Jurkat, Clone E6-1 (cell line): Measurements from ENCODE around the gene MIA.
"Not testable (repeated sequence)": the region's sequence is repeated elsewhere in the genome, so short reads cannot be mapped to it uniquely, and the experiment has no call there.

Experiments
- DNase-seq: peaks from one replicate; pipeline ENCODE4 v3.0.0-alpha.2; 2011; ENCODE audit warnings: low read depth, low spot score
- H3K4me3 ChIP-seq: 2 replicates; pipeline ENCODE4 v1.5.1; 2011; ENCODE audit warnings: mild to moderate bottlenecking, low read length, control low read depth, moderate library complexity

MIA gene

GRCh38 chr19:40776932-40777644, 1.8 kb downstream of the MIA start:
- DNase-seq = peak; percentile 98
- peak overlapping the region; percentile 82 for H3K4me3 ChIP-seq

DNA sequence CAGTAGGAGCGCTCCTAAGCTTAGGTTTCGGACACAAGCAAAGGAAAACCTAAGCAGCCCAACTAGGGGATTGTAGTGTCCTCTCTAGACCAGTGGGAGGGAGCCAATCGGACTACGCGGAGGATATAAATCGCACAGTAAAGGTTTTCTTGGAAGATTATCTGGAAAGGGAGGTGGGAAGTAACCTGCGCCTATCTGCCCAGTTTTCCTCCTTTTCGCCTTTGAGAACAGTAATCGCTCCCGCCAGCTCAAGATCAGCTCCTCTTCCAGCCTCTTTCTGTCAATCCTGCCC, 2.3 kb downstream of the MIA start:
- DNase-seq = no peak
- peak overlapping the region; percentile 82 for H3K4me3 ChIP-seq

DNA sequence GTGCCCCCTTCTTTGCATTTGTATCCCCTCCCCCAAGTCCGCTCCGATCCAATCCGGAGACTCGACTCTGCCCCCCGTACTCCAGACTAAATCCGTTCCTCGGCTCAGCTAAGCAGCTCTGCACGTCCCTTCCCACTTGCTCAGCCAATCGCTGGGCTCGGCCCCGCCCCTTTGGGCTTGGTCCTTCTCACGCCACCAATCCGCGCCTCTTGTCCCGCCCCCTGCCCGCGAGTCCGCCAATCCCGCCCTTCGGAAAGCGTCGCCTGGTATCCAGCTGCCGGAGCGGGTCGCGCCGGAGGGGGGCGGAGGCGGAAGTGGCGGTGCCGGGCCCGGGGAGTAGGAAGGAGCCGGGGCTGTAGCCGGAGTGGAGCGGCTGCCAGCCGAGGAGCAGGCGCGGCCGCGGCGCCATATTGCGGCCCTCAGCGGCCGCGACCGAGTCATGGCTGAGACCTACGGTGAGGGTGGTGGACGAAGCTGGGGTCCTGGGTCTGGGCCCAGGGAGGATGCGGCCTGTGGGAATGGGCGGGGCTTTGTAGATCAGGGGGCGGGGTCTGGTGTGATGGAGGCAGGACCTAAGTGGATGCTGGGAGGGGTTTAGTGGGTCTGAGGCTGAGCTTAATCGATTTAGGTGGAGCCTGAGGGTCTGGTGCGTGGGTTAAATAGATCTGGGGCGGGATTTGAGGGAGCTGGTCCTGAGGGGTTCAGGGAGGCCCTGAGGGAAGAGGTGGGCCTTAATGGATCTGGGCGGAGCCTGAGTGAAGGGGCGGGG, 2.8 kb downstream of the MIA start, which contains the start of gene RAB4B:
RAB4B (plus strand) TSS at position 311 of the 769 bp plus-strand sequence; CDS start at position 440, 129 bp downstream.
- peak within 1 kb of the TSS; percentile 82 for H3K4me3 ChIP-seq
- DNase-seq = peak; percentile 100

- H3K4me3 ChIP-seq = peak overlapping the region; percentile 77
- DNase-seq = no peak
Measured at GRCh38 chr19:40778706-40779284, 3.5 kb downstream of the MIA start.

GRCh38 chr19:40780582-40780981, 5.3 kb downstream of the MIA start:
- DNase-seq = no peak
- no peak overlapping the region for H3K4me3 ChIP-seq

- no peak for DNase-seq
- H3K4me3 ChIP-seq = no peak overlapping the region
Measured at GRCh38 chr19:40781140-40781539, 5.8 kb downstream of the MIA start.

DNA sequence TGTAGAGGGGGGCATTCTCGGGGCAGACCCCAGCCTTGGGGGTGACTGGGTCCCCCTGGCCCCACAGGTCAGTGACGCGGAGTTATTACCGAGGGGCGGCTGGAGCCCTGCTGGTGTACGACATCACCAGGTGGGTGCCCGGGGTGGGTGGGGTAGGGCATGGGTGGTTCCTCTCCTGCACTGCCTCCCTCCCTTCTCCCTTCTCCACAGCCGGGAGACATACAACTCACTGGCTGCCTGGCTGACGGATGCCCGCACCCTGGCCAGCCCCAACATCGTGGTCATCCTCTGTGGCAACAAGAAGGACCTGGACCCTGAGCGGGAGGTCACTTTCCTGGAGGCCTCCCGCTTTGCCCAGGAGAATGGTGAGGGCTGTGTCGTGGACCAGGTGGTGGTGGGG, 8.4 kb downstream of the MIA start:
- no peak for DNase-seq
- H3K4me3 ChIP-seq = no peak overlapping the region

DNA sequence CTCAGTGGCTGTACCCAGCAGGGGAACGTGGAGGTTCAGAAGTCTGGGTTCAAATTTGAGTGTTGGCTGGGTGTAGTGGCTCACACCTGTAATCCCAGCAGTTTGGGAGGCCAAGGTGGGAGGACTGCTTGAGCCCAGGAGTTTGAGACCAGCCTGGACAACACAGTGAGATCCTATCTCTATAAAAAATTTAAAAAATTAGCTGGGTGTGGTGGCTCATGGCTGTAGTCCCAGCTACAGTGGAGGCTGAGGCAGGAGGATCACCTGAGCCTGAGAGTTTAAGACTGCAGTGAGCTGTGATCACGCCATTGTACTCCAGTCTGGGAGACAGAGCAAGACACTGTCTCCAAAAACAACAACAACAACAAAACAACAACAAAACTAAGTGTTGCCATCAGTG, 8.8 kb downstream of the MIA start:
- not testable (repeated sequence) for H3K4me3 ChIP-seq, DNase-seq

GRCh38 chr19:40785526-40785925, 10.2 kb downstream of the MIA start:
- DNase-seq = no peak
- no peak overlapping the region for H3K4me3 ChIP-seq

DNA sequence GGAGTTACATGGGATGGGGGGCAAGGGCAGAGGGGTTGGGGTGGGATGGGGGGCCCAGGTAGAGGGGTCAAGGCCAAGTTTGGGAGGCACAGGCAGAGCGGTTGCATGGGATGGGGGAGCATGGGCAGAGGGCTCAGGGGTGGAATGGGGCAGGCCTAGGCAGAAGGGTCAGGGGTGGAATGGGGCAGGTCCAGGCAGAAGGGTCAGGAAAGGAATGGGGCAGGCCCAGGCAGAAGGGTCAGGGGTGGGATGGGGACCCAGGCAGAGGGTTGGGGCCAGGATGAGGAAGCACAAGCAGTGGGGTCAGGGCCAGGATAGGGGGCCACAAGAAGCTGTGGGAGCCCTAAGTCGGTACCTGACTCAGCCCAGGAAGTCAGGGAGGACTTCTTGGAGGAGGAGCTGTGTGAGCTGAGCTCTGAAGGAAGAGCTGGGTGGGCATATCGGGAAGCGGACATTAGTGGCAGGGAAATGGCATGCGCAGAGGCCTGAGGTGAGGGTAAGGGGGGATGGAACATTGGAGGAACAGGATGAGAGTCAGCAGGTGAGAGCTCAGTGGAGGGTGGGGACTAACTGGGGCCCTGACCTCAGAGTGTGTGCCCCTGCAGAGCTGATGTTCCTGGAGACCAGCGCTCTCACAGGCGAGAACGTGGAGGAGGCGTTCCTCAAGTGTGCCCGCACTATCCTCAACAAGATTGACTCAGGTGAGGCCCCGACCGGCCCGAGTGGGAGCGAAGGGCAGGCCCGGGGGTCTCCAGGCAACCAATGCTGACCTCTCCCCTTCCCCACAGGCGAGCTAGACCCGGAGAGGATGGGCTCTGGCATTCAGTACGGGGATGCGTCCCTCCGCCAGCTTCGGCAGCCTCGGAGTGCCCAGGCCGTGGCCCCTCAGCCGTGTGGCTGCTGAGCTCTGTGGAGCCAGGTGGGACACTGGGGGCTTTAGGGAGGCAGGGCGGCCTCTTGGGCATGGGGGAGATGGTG, 11.0 kb downstream of the MIA start:
- DNase-seq = no peak
- no peak overlapping the region for H3K4me3 ChIP-seq

DNA sequence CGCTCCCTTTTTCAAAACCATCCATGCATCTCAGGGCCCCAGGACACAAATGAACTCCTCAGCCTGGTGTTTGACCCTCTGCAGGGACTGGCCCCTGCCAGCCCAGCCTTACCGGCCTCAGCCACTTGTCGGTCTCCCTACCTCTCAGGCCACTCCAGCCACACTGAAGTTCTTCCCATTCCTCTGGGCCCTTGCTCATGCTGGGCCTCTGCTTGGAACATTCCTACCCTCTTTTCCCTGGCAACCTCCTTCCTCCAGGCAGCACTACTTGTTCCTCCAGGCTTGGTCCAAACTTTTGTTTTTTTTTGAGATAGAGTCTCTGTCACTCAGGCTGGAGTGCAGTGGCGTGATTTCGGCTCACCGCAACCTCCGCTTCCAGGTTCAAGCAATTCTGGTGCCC, 16.0 kb downstream of the MIA start:
- no peak overlapping the region for H3K4me3 ChIP-seq
- DNase-seq = no peak

GRCh38 chr19:40791996-40792395, 16.7 kb downstream of the MIA start:
- no peak for DNase-seq
- no peak overlapping the region for H3K4me3 ChIP-seq

DNA sequence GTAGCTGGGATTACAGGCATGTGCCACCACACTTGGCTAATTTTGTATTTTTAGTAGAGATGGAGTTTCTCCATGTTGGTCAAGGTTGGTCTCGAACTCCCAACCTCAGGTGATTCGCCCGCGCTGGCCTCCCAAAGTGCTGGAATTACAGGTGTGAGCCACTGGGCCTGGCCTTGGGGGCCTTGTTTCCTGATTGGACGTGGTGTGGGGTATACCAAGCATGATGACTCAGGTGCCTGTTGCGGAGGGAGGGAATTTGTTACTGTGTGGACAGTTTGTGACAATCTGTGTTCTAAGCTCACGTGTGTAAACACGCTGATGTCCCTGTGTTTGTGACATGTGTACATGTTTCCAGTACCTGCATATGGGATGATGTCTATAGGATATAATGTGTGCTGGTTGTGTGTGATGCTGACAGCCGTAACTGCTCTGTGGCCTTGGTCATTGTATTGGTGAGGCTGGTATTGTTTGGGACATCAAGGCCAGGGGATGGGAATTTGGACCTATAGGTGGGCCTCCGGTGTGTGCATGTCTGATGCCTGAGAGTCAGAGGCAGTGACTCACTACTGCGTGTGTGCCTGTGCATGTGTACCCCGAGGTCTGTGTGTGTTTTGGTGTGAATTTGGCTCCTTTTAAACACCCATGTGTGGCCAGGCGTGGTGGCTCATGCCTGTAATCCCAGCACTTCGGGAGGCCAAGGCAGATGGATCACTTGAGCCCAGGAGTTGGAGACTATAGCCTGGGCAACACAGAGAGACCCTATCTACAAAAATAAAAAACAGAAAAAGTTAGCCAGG, 22.0 kb downstream of the MIA start:
- no peak overlapping the region for H3K4me3 ChIP-seq
- no peak for DNase-seq

DNA sequence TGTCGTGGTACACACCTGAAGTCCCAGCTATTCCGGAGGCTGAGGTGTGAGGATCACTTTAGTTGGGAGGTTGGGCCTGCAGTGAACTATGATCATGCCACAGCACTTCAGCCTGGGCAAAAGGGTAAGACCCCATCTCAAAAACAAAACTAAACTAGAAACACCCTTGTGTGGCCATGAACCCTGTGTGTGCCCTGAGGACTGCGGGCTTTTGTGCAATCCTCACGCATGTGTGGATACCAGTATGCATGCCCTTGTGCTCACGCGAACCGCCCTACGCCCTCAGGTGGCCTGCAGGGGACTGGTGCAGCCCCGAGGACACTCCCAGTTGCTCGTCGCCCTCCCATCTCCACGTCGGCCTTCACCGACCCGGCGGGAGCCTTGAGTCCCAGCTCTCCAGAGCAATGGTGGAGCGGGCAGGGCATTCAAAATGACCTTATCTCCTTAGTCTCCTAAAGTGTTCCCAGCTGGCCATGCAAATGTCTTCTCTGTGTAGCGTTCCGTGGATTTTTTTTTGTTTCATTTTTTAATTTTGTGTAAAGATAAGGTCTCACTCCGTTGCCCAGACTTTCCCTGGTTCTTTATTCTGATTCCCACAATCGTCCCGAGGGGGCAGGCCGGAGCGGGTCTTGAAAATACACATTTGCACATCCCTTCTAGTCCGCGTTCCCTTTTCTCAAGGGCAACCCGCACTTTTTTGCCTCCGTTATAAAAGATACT, 22.8 kb downstream of the MIA start:
- DNase-seq = peak; percentile 38
- peak overlapping the region; percentile 74 for H3K4me3 ChIP-seq

DNA sequence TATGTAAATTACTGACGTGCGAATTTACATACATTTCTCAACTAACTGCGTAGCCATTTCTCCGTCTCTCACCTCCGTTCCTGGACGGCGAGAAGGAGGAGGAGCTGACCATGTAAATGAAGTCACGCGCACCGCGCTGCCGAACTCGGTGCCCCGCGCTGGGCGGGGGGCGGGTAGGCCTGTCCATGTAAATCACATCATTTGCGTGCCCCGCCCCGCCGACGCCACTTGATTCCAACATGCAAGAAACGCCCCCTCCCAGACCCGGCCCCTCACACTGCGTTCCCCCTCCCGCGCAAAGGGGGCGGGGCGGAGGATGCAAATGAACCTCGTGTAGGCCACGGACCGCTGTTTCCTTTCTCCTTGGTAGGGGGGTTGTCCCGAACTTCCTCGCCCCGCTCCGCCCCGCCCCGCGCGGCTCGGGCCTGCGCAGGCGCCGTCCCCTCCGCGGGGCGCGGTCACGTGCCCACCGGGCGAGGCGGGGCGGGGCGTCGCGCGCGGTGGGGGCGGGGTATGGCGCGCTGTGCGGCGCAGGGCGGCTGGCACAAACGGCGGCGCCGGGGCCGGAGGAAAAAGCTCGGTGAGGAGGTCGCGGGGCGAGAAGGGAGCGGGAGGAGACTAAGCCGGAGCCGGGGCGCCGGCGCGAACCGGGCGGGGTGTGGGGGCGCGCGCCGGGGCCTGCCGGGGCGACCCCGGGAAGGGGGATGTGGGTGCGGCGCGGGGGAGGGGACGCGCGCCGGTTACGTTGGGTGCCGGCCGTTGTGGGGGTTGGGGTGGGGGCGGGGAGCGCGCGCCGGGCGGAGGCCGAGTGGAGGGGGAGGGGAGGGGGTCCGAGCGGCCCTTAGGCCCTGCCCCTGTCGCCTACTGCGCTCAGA, 23.6 kb downstream of the MIA start, which contains the start of gene EGLN2:
EGLN2 (plus strand) TSS at position 509 of the 875 bp plus-strand sequence. CDS start 1,382 bp downstream, outside the sequence.
- peak; percentile 99 for DNase-seq
- peak within 1 kb of the TSS; percentile 83 for H3K4me3 ChIP-seq

DNA sequence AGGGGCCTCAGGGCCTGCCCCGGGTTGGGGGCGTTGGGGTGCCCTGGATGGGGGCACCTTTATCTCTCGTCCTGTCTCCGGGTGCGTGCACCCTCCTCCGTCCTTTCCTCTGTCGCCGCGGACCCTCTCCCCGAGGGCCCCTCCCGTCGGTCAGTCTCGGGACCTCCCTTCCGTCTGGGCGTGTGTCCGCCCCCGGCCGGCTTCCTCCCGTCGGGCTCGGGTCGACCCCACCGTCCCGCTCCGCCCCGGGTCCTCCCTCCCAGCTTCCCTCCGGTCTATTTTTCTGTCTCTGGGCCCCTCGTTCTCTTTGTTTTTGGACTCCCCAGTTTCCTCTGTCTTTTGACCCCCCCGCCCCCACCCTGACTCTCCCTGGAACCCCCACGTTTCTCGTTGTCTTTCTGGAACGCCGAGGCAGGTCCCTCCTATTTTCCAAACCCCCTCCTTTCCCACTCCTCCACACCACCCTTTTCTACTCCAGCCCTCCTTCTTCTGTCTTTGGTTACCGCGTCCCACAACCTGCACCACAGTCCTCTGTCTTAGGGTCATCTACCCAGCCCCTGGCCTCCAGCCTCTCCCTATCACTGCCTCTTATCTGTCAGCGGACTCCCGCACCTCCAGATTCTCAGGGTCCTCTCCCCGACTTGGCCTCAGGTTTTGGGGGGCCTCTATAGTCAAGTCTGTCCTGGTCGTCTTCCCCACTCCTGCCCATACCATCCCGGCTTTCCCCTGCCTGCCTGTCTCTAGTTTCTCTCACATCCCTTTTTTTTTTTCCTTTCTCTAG, 24.4 kb downstream of the MIA start:
- peak overlapping the region; percentile 83 for H3K4me3 ChIP-seq
- DNase-seq = no peak
